ENCODE data around the gene ZFP57.
"Not testable (repeated sequence)": the region's sequence is repeated elsewhere in the genome, so short reads cannot be mapped to it uniquely, and the experiment has no call there.

ZFP57 gene

GRCh38 chr6:29694637-29695036 lies 13.7 kb upstream of the ZFP57 start:
- no peak for DNase-seq

- DNase-seq, result no peak
Measured at GRCh38 chr6:29685718-29686326, 4.9 kb upstream of the ZFP57 start.

GRCh38 chr6:29681811-29682210 lies 859 bp upstream of the ZFP57 start:
- no peak for DNase-seq

GRCh38 chr6:29680416-29680815 lies 536 bp downstream of the ZFP57 start:
- no peak for DNase-seq

- DNase-seq, result no peak
Measured at GRCh38 chr6:29679962-29680361, 990 bp downstream of the ZFP57 start.

GRCh38 chr6:29678114-29678513 lies 2.8 kb downstream of the ZFP57 start:
- DNase-seq, result no peak

GRCh38 chr6:29676981-29677601 lies 3.9 kb downstream of the ZFP57 start:
- DNase-seq, result no peak

- no peak for DNase-seq
Measured at GRCh38 chr6:29675561-29675960, 5.4 kb downstream of the ZFP57 start.

GRCh38 chr6:29674008-29674407 lies 6.9 kb downstream of the ZFP57 start:
- no peak for DNase-seq

- DNase-seq, result no peak
Measured at GRCh38 chr6:29673161-29673560, 7.8 kb downstream of the ZFP57 start.

- DNase-seq, result not testable (repeated sequence)
Measured at GRCh38 chr6:29672116-29672515, 8.8 kb downstream of the ZFP57 start.

- DNase-seq, result no peak
Measured at GRCh38 chr6:29671026-29671425, 9.9 kb downstream of the ZFP57 start.

GRCh38 chr6:29667158-29667557 lies 13.8 kb downstream of the ZFP57 start:
- no peak for DNase-seq

GRCh38 chr6:29666826-29667130 lies 14.2 kb downstream of the ZFP57 start:
- no peak for DNase-seq

- no peak for DNase-seq
Measured at GRCh38 chr6:29665942-29666825, 14.8 kb downstream of the ZFP57 start.

- no peak for DNase-seq
Measured at GRCh38 chr6:29663300-29664042, 17.5 kb downstream of the ZFP57 start.

GRCh38 chr6:29661502-29662141 lies 19.3 kb downstream of the ZFP57 start:
- not testable (repeated sequence) for DNase-seq

GRCh38 chr6:29661071-29661470 lies 19.9 kb downstream of the ZFP57 start:
- no peak for DNase-seq

- DNase-seq, result no peak
Measured at GRCh38 chr6:29656798-29657197, 24.2 kb downstream of the ZFP57 start, which contains the start of gene MOG. Gene MOG (plus strand): TSS chr6:29657092. CDS start chr6:29657210, 118 bp downstream.

GRCh38 chr6:29656157-29656556 lies 24.8 kb downstream of the ZFP57 start:
- no peak for DNase-seq

GRCh38 chr6:29655658-29656057 lies 25.3 kb downstream of the ZFP57 start:
- no peak for DNase-seq

- peak; percentile 54 for DNase-seq
Measured at GRCh38 chr6:29653452-29654038, 27.4 kb downstream of the ZFP57 start.

All from NCI-H2171 (cell line).